Measurements from ENCODE around the gene GPAM.

DNA sequence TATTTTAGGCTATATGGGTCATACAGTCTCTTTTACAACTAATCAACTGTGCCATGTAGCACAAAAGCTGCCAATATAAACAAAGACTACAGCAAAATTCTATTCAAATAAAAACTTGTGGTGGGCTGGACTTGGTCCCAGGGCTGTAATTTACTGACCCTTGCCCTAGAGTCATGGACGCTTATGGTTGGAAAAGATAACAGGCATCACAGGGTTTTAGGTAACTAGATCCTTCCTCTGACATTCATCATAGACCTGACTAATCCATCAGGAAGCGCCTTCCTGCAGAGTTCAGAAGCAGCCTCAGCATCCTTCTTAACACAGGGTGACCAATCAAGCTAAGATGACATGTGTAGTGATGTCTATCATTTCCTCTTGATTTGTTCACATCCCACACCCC lies 40.2 kb upstream of the GPAM start:
- TF ChIP-seq, protein P1, sequence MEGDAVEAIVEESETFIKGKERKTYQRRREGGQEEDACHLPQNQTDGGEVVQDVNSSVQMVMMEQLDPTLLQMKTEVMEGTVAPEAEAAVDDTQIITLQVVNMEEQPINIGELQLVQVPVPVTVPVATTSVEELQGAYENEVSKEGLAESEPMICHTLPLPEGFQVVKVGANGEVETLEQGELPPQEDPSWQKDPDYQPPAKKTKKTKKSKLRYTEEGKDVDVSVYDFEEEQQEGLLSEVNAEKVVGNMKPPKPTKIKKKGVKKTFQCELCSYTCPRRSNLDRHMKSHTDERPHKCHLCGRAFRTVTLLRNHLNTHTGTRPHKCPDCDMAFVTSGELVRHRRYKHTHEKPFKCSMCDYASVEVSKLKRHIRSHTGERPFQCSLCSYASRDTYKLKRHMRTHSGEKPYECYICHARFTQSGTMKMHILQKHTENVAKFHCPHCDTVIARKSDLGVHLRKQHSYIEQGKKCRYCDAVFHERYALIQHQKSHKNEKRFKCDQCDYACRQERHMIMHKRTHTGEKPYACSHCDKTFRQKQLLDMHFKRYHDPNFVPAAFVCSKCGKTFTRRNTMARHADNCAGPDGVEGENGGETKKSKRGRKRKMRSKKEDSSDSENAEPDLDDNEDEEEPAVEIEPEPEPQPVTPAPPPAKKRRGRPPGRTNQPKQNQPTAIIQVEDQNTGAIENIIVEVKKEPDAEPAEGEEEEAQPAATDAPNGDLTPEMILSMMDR (IDR thresholded peaks at IDR 0.05), result no peak
- TF ChIP-seq POLR2A (IDR thresholded peaks at IDR 0.05), result no peak

All from heart left ventricle (tissue), 13 donors.